Measurements from ENCODE around the gene RAB11A.

DNA sequence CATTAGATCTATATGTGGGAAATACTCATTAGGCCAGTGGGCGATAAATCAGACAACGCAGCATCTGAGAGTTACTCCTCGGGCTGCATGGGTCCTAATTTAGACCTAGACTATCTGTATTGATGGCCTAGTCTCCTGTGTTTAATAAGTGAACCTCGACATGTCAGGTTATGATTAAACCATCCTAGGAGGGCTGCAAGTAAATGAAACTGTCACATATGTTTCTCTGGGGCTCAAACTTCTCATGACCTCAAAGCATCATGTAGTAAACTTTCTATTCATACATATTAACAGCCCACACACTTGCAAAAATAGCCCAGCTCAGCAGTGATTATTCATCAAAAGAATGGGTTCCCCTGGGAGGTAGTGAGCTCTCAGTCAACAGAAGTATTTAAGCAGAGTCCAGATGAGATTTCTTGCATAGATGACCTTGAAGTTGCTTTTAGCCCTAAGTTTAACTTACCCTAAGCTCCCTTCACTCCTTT, 51.6 kb downstream of the RAB11A start:
- TF ChIP-seq, protein P1, sequence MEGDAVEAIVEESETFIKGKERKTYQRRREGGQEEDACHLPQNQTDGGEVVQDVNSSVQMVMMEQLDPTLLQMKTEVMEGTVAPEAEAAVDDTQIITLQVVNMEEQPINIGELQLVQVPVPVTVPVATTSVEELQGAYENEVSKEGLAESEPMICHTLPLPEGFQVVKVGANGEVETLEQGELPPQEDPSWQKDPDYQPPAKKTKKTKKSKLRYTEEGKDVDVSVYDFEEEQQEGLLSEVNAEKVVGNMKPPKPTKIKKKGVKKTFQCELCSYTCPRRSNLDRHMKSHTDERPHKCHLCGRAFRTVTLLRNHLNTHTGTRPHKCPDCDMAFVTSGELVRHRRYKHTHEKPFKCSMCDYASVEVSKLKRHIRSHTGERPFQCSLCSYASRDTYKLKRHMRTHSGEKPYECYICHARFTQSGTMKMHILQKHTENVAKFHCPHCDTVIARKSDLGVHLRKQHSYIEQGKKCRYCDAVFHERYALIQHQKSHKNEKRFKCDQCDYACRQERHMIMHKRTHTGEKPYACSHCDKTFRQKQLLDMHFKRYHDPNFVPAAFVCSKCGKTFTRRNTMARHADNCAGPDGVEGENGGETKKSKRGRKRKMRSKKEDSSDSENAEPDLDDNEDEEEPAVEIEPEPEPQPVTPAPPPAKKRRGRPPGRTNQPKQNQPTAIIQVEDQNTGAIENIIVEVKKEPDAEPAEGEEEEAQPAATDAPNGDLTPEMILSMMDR (IDR thresholded peaks at IDR 0.05), result no peak
- no peak for TF ChIP-seq EZH2phosphoT487 (IDR thresholded peaks at IDR 0.05)

All from neural progenitor cell (in vitro differentiated cells).